Measurements from ENCODE around the gene ATP7B.

ATP7B gene

GRCh38 chr13:51894239-51894638, 117.0 kb downstream of the ATP7B start:
- no peak for DNase-seq (ENCODE audit: low read depth in 2 of 2)

GRCh38 chr13:51892657-51893056, 118.6 kb downstream of the ATP7B start:
- no peak for DNase-seq (ENCODE audit: low read depth in 2 of 2)

GRCh38 chr13:51887468-51887867, 123.8 kb downstream of the ATP7B start:
- no peak for DNase-seq (ENCODE audit: low read depth in 2 of 2)

GRCh38 chr13:51885651-51886050, 125.6 kb downstream of the ATP7B start:
- no peak for DNase-seq (ENCODE audit: low read depth in 2 of 2)

- DNase-seq (ENCODE audit: low read depth in 2 of 2), result no peak
These were observed 128.0 kb downstream of the ATP7B start for GRCh38 chr13:51883226-51883600.
